Neural cell (in vitro differentiated cells): ENCODE measurements around the gene SH3GL3. TPM values are rescaled to one million over a fixed set of nuclear protein-coding genes. Genes with fewer than 3 reads are reported as not detected.

Experiments used
- H2AFZ ChIP-seq: fragments of 200-600, 300-800 bp; sonication (generic), shearing (Covaris generic); 2 replicates; pipeline ENCODE4 v1.6.0; 2014; ENCODE audit warnings: low read depth, mild to moderate bottlenecking, antibody characterized with exemption, low read length, moderate library complexity
- H3F3A ChIP-seq: fragments of 200-600 bp; shearing (Covaris generic); 2 replicates; pipeline ENCODE4 v1.6.1; 2016; ENCODE audit warnings: mild to moderate bottlenecking, moderate library complexity, mixed read lengths, antibody characterized with exemption, low read length; ENCODE audit not compliant: insufficient read depth, poor library complexity, severe bottlenecking
- H3K27ac ChIP-seq: fragments of 200-600, 300-800 bp; sonication (generic), shearing (Covaris generic); 2 replicates; pipeline ENCODE4 v1.5.1; 2014; ENCODE audit warnings: mild to moderate bottlenecking, low read length, moderate library complexity
- H3K27me3 ChIP-seq: fragments of 300-800, 200-600 bp; sonication (generic), shearing (Covaris generic); 2 replicates; pipeline ENCODE4 v1.6.0; 2014; ENCODE audit warnings: mild to moderate bottlenecking, low read depth, low read length, moderate library complexity; ENCODE audit not compliant: insufficient read depth
- H3K36me3 ChIP-seq: fragments of 300-800, 200-600 bp; sonication (generic), shearing (Covaris generic); 2 replicates; pipeline ENCODE4 v1.5.1; 2014; ENCODE audit warnings: mild to moderate bottlenecking, antibody characterized with exemption, low read length, moderate library complexity; ENCODE audit not compliant: insufficient read depth
- H3K4me2 ChIP-seq: fragments of 300-800, 200-600 bp; sonication (generic), shearing (Covaris generic); 2 replicates; pipeline ENCODE4 v1.6.0; 2014; ENCODE audit warnings: mild to moderate bottlenecking, low read length
- H3K4me3 ChIP-seq: fragments of 300-800, 200-600 bp; sonication (generic), shearing (Covaris generic); 2 replicates; pipeline ENCODE4 v1.5.1; 2014; ENCODE audit warnings: mild to moderate bottlenecking, low read length, moderate library complexity
- H3K79me2 ChIP-seq: fragments of 200-600 bp; shearing (Covaris generic); replicated peaks from 2 replicates; pipeline ENCODE4 v1.6.0; 2014; ENCODE audit warnings: mild to moderate bottlenecking, low read length, moderate library complexity; ENCODE audit not compliant: insufficient read depth
- H3K9ac ChIP-seq: fragments of 300-800, 200-600 bp; sonication (generic), shearing (Covaris generic); 2 replicates; pipeline ENCODE4 v1.6.1; 2016; ENCODE audit warnings: mild to moderate bottlenecking, low read length, mixed read lengths
- H3K9me2 ChIP-seq: fragments of 200-600 bp; shearing (Covaris generic); 2 replicates; pipeline ENCODE4 v1.6.1; 2016; ENCODE audit warnings: mild to moderate bottlenecking, low read length, mixed read lengths; ENCODE audit not compliant: insufficient read depth
- H3K9me3 ChIP-seq: fragments of 200-600, 300-800 bp; sonication (generic), shearing (Covaris generic); 2 replicates; pipeline ENCODE4 v1.6.1; 2016; ENCODE audit warnings: mild to moderate bottlenecking, mixed run types, low read length, moderate library complexity, mixed read lengths
- H4K20me1 ChIP-seq: fragments of 200-600 bp; shearing (Covaris generic); 2 replicates; pipeline ENCODE4 v1.6.1; 2016; ENCODE audit warnings: mild to moderate bottlenecking, mixed run types; ENCODE audit not compliant: insufficient read depth
- EP300 ChIP-seq: fragments of 450-650 bp; conservative IDR thresholded peaks from 2 replicates; pipeline ENCODE4 v1.6.1; 2014; ENCODE audit warnings: antibody characterized with exemption, mild to moderate bottlenecking, moderate library complexity; ENCODE audit not compliant: poor library complexity, severe bottlenecking
- EZH2 ChIP-seq: fragments of 200-600, 300-800 bp; shearing (Covaris generic), sonication (generic); IDR thresholded peaks from 2 replicates; pipeline ENCODE4 v1.6.1; 2014; ENCODE audit warnings: antibody characterized with exemption, low read length, borderline replicate concordance, mild to moderate bottlenecking; ENCODE audit not compliant: insufficient read depth, poor library complexity, severe bottlenecking
- MXI1 ChIP-seq: fragments of 450-650 bp; conservative IDR thresholded peaks from 2 replicates; pipeline ENCODE4 v1.6.1; 2014; ENCODE audit warnings: antibody characterized with exemption, mild to moderate bottlenecking; ENCODE audit not compliant: poor library complexity, severe bottlenecking
- POLR2AphosphoS5 ChIP-seq: IDR thresholded peaks from 2 replicates; pipeline ENCODE4 v1.6.1; 2012
- RAD21 ChIP-seq: fragments of 450-650 bp; conservative IDR thresholded peaks from 2 replicates; pipeline ENCODE4 v1.6.1; 2014; ENCODE audit warnings: antibody characterized with exemption, mild to moderate bottlenecking, moderate library complexity
- REST ChIP-seq: IDR thresholded peaks from 2 replicates; pipeline ENCODE4 v1.6.1; 2012; ENCODE audit warnings: borderline replicate concordance
- SMC3 ChIP-seq: fragments of 450-650 bp; conservative IDR thresholded peaks from 2 replicates; pipeline ENCODE4 v1.6.1; 2014; ENCODE audit warnings: antibody characterized with exemption, mild to moderate bottlenecking, moderate library complexity; ENCODE audit not compliant: poor library complexity
- TAF1 ChIP-seq: IDR thresholded peaks from 2 replicates; pipeline ENCODE4 v1.6.1; 2012; ENCODE audit warnings: low read depth
- polyA plus RNA-seq: library from polyadenylated mRNA; depleted of rRNA; stranded (reverse); fragments of >200 nt; gene quantifications from 2 replicates; pipeline ENCODE4 v1.2.3, GENCODE V29; 2014
- TF ChIP-seq, protein P1 (sequence below): fragments of 450-650 bp; IDR thresholded peaks from 2 replicates; pipeline ENCODE4 v1.5.1; 2014; ENCODE audit warnings: antibody characterized with exemption, mild to moderate bottlenecking, moderate library complexity; ENCODE audit not compliant: poor library complexity, severe bottlenecking

The SH3GL3 gene
- polyA plus RNA-seq, 1 donor from 2014 or later: 104 TPM

DNA sequence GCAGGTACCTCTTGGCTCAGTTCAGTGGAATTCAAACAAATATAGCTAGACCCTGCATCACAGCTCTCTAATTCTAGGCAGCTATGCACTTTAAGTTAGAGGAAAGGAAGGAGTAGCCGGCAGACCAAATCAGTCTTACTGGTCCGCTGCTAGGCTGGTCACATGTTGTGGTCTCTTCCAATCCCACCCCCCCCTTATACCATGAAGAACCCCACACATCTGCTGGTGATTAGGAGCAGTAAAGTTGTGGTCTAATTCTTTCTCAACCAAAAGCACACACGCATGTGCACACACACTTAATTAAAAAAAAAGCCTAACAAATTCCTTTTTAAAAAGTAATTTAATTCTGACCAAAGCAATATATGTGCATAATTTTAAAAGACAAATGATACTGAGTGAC lies 16.7 kb upstream of the SH3GL3 start:
- no peak for TF ChIP-seq REST
- TF ChIP-seq SMC3: no peak
- no peak for TF ChIP-seq TAF1
- TF ChIP-seq MXI1: no peak
- no peak for TF ChIP-seq RAD21
- no peak for TF ChIP-seq EZH2
- TF ChIP-seq, protein P1, sequence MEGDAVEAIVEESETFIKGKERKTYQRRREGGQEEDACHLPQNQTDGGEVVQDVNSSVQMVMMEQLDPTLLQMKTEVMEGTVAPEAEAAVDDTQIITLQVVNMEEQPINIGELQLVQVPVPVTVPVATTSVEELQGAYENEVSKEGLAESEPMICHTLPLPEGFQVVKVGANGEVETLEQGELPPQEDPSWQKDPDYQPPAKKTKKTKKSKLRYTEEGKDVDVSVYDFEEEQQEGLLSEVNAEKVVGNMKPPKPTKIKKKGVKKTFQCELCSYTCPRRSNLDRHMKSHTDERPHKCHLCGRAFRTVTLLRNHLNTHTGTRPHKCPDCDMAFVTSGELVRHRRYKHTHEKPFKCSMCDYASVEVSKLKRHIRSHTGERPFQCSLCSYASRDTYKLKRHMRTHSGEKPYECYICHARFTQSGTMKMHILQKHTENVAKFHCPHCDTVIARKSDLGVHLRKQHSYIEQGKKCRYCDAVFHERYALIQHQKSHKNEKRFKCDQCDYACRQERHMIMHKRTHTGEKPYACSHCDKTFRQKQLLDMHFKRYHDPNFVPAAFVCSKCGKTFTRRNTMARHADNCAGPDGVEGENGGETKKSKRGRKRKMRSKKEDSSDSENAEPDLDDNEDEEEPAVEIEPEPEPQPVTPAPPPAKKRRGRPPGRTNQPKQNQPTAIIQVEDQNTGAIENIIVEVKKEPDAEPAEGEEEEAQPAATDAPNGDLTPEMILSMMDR: no peak
- H3K27me3 ChIP-seq: no peaks in the 10 kb centered on the region

GRCh38 chr15:83431521-83431920 lies 15.6 kb upstream of the SH3GL3 start:
- Histone ChIP-seq H3K27ac (no peak overlapping the region), H3K36me3 (no peaks in the 10 kb centered on the region), H3K9me2 (no peaks in the 10 kb centered on the region), H3K4me2 (no peak overlapping the region), H3K79me2 (no peaks in the 10 kb centered on the region), H3K27me3 (no peaks in the 10 kb centered on the region), H2AFZ (no peak overlapping the region), H3F3A (no peaks in the 10 kb centered on the region), H3K4me3 (no peak overlapping the region), H3K9me3 (no peaks in the 10 kb centered on the region), H3K9ac (no peak overlapping the region), H4K20me1 (no peaks in the 10 kb centered on the region)
- no peak for TF ChIP-seq EP300
- TF ChIP-seq TAF1: no peak
- TF ChIP-seq REST: no peak
- no peak for TF ChIP-seq RAD21
- TF ChIP-seq, protein P1: no peak
- TF ChIP-seq MXI1: no peak
- TF ChIP-seq EZH2: no peak
- no peak for TF ChIP-seq POLR2AphosphoS5
- no peak for TF ChIP-seq SMC3

More for the DNA sequence above, 16.7 kb upstream of the SH3GL3 start:
- no peak overlapping the region for H3K9ac ChIP-seq
- H3K4me3 ChIP-seq: no peak overlapping the region
- H3K79me2 ChIP-seq: no peaks in the 10 kb centered on the region
- no peaks in the 10 kb centered on the region for H3K9me3 ChIP-seq
- H2AFZ ChIP-seq: no peak overlapping the region
- H3K4me2 ChIP-seq: no peak overlapping the region
- H3F3A ChIP-seq: no peaks in the 10 kb centered on the region
- H3K36me3 ChIP-seq: no peaks in the 10 kb centered on the region
- H3K27ac ChIP-seq: no peak overlapping the region
- no peaks in the 10 kb centered on the region for H4K20me1 ChIP-seq
- H3K9me2 ChIP-seq: no peaks in the 10 kb centered on the region
